ENCODE data around the gene ANKRD13C.
"Not testable (repeated sequence)": the region's sequence is repeated elsewhere in the genome, so short reads cannot be mapped to it uniquely, and the experiment has no call there.

ANKRD13C gene

GRCh38 chr1:70382682-70383081, 28.2 kb upstream of the ANKRD13C start:
- Histone ChIP-seq H3K36me3 (replicated peaks; ENCODE audit: insufficient read depth, low read length) (no peaks in the 10 kb centered on the region), H3K27me3 (replicated peaks; ENCODE audit: insufficient read depth, low read length) (no peaks in the 10 kb centered on the region), H4K20me1 (ENCODE audit: insufficient read depth, low read length) (no peaks in the 10 kb centered on the region), H3K4me1 (ENCODE audit: low read length) (no peaks in the 10 kb centered on the region), H2AFZ (ENCODE audit: low read length) (no peak overlapping the region), H3K4me3 (ENCODE audit: low read length) (no peak overlapping the region), H3K9ac (ENCODE audit: low read length) (no peak overlapping the region), H3K9me3 (replicated peaks; ENCODE audit: insufficient read depth, low read length) (no peaks in the 10 kb centered on the region), H3K79me2 (ENCODE audit: low read length) (no peaks in the 10 kb centered on the region), H3K27ac (ENCODE audit: low read length) (no peak overlapping the region), H3K9me2 (replicated peaks; ENCODE audit: insufficient read depth, low read length) (no peaks in the 10 kb centered on the region), H3K4me2 (ENCODE audit: low read depth, low read length) (no peak overlapping the region), H3F3A (ENCODE audit: insufficient read depth, low read length) (no peaks in the 10 kb centered on the region)
- no peak for TF ChIP-seq CTCF (IDR thresholded peaks at IDR 0.05; ENCODE audit: low read length)
- no peak for TF ChIP-seq EZH2phosphoT487 (IDR thresholded peaks at IDR 0.05; ENCODE audit: low read length)
- TF ChIP-seq EZH2 (optimal IDR thresholded peaks at IDR 0.05; ENCODE audit: low read depth, low read length) = no peak
- DNase-seq = no peak

GRCh38 chr1:70376196-70376595, 21.7 kb upstream of the ANKRD13C start:
- no peaks in the 10 kb centered on the region for H4K20me1 ChIP-seq (ENCODE audit: insufficient read depth, low read length)
- no peak for TF ChIP-seq EZH2phosphoT487 (IDR thresholded peaks at IDR 0.05; ENCODE audit: low read length)
- no peak for TF ChIP-seq CTCF (IDR thresholded peaks at IDR 0.05; ENCODE audit: low read length)
- no peak for TF ChIP-seq EZH2 (optimal IDR thresholded peaks at IDR 0.05; ENCODE audit: low read depth, low read length)
- H3K4me2 ChIP-seq (ENCODE audit: low read depth, low read length) = no peak overlapping the region

GRCh38 chr1:70373580-70373979, 19.1 kb upstream of the ANKRD13C start:
- not testable (repeated sequence) for H3K4me2 ChIP-seq (ENCODE audit: low read depth, low read length); H3K27me3 ChIP-seq (replicated peaks; ENCODE audit: insufficient read depth, low read length); DNase-seq; H3F3A ChIP-seq (ENCODE audit: insufficient read depth, low read length); H3K4me3 ChIP-seq (ENCODE audit: low read length); H3K9me2 ChIP-seq (replicated peaks; ENCODE audit: insufficient read depth, low read length); H3K27ac ChIP-seq (ENCODE audit: low read length); H3K36me3 ChIP-seq (replicated peaks; ENCODE audit: insufficient read depth, low read length); H4K20me1 ChIP-seq (ENCODE audit: insufficient read depth, low read length); H3K4me1 ChIP-seq (ENCODE audit: low read length); H3K9ac ChIP-seq (ENCODE audit: low read length); H2AFZ ChIP-seq (ENCODE audit: low read length); H3K79me2 ChIP-seq (ENCODE audit: low read length); H3K9me3 ChIP-seq (replicated peaks; ENCODE audit: insufficient read depth, low read length)

More at GRCh38 chr1:70376196-70376595, 21.7 kb upstream of the ANKRD13C start:
- Histone ChIP-seq H3F3A (ENCODE audit: insufficient read depth, low read length) (no peaks in the 10 kb centered on the region), H2AFZ (ENCODE audit: low read length) (no peak overlapping the region), H3K79me2 (ENCODE audit: low read length) (no peaks in the 10 kb centered on the region), H3K9me2 (replicated peaks; ENCODE audit: insufficient read depth, low read length) (no peaks in the 10 kb centered on the region), H3K27ac (ENCODE audit: low read length) (no peak overlapping the region), H3K36me3 (replicated peaks; ENCODE audit: insufficient read depth, low read length) (no peaks in the 10 kb centered on the region), H3K4me3 (ENCODE audit: low read length) (no peak overlapping the region), H3K9me3 (replicated peaks; ENCODE audit: insufficient read depth, low read length) (no peaks in the 10 kb centered on the region), H3K4me1 (ENCODE audit: low read length) (no peaks in the 10 kb centered on the region), H3K9ac (ENCODE audit: low read length) (no peak overlapping the region), H3K27me3 (replicated peaks; ENCODE audit: insufficient read depth, low read length) (no peaks in the 10 kb centered on the region)
- DNase-seq = no peak

- Histone ChIP-seq H3K9ac (ENCODE audit: low read length) (no peak overlapping the region), H3F3A (ENCODE audit: insufficient read depth, low read length) (no peaks in the 10 kb centered on the region), H3K27me3 (replicated peaks; ENCODE audit: insufficient read depth, low read length) (no peaks in the 10 kb centered on the region), H3K4me2 (ENCODE audit: low read depth, low read length) (no peak overlapping the region), H3K9me3 (replicated peaks; ENCODE audit: insufficient read depth, low read length) (no peaks in the 10 kb centered on the region), H4K20me1 (ENCODE audit: insufficient read depth, low read length) (no peaks in the 10 kb centered on the region), H2AFZ (ENCODE audit: low read length) (no peak overlapping the region), H3K4me1 (ENCODE audit: low read length) (no peaks in the 10 kb centered on the region), H3K4me3 (ENCODE audit: low read length) (no peak overlapping the region), H3K79me2 (ENCODE audit: low read length) (no peaks in the 10 kb centered on the region), H3K27ac (ENCODE audit: low read length) (no peak overlapping the region), H3K36me3 (replicated peaks; ENCODE audit: insufficient read depth, low read length) (no peaks in the 10 kb centered on the region), H3K9me2 (replicated peaks; ENCODE audit: insufficient read depth, low read length) (no peaks in the 10 kb centered on the region)
- no peak for DNase-seq
- no peak for TF ChIP-seq EZH2phosphoT487 (IDR thresholded peaks at IDR 0.05; ENCODE audit: low read length)
- TF ChIP-seq CTCF (IDR thresholded peaks at IDR 0.05; ENCODE audit: low read length) = no peak
- TF ChIP-seq EZH2 (optimal IDR thresholded peaks at IDR 0.05; ENCODE audit: low read depth, low read length) = no peak
Observed at GRCh38 chr1:70372426-70372825, 17.9 kb upstream of the ANKRD13C start.

GRCh38 chr1:70371586-70371985, 17.1 kb upstream of the ANKRD13C start:
- H4K20me1 ChIP-seq (ENCODE audit: insufficient read depth, low read length); H3K79me2 ChIP-seq (ENCODE audit: low read length); H2AFZ ChIP-seq (ENCODE audit: low read length); H3F3A ChIP-seq (ENCODE audit: insufficient read depth, low read length); H3K9me2 ChIP-seq (replicated peaks; ENCODE audit: insufficient read depth, low read length); H3K9ac ChIP-seq (ENCODE audit: low read length); DNase-seq; H3K4me3 ChIP-seq (ENCODE audit: low read length); H3K9me3 ChIP-seq (replicated peaks; ENCODE audit: insufficient read depth, low read length); H3K4me1 ChIP-seq (ENCODE audit: low read length); H3K36me3 ChIP-seq (replicated peaks; ENCODE audit: insufficient read depth, low read length); H3K27ac ChIP-seq (ENCODE audit: low read length); H3K4me2 ChIP-seq (ENCODE audit: low read depth, low read length); H3K27me3 ChIP-seq (replicated peaks; ENCODE audit: insufficient read depth, low read length): not testable (repeated sequence)

GRCh38 chr1:70367397-70367796, 12.9 kb upstream of the ANKRD13C start:
- not testable (repeated sequence) for H3K9me2 ChIP-seq (replicated peaks; ENCODE audit: insufficient read depth, low read length); DNase-seq; H4K20me1 ChIP-seq (ENCODE audit: insufficient read depth, low read length); H3K4me2 ChIP-seq (ENCODE audit: low read depth, low read length); H3K9me3 ChIP-seq (replicated peaks; ENCODE audit: insufficient read depth, low read length); H3K27ac ChIP-seq (ENCODE audit: low read length); H3K4me3 ChIP-seq (ENCODE audit: low read length); H3K9ac ChIP-seq (ENCODE audit: low read length); H3F3A ChIP-seq (ENCODE audit: insufficient read depth, low read length); H2AFZ ChIP-seq (ENCODE audit: low read length); H3K4me1 ChIP-seq (ENCODE audit: low read length); H3K27me3 ChIP-seq (replicated peaks; ENCODE audit: insufficient read depth, low read length); H3K36me3 ChIP-seq (replicated peaks; ENCODE audit: insufficient read depth, low read length); H3K79me2 ChIP-seq (ENCODE audit: low read length)

Data from MM.1S (cell line).